PC-3 (cell line): ENCODE data around the gene SLC51B. TPM values are rescaled to one million over a fixed set of nuclear protein-coding genes. Genes with fewer than 3 reads are reported as not detected.

Source experiments
- ATAC-seq: fragments of 200-7000 bp; cut with Tn5 transposase; 2 replicates; pipeline ENCODE4 v1.9.1; 2020; ENCODE audit warnings: mild to moderate bottlenecking, moderate library complexity
- BruUV-seq: library from RNA; stranded (reverse); fragments of 400-500 nt; replicated peaks from 2 replicates; lab custom pipeline; 2021; lab: Mats Ljungman, UMichigan
- CTCF ChIA-PET: fragments of 300-600 bp; sonication (Branson Sonifier 250); formaldehyde crosslinking; loops from one replicate; lab custom pipeline; 2022; ENCODE audit warnings: antibody characterized with exemption; lab: Charles Lee
- POLR2A ChIA-PET: fragments of 300-600 bp; sonication (Branson Sonifier 250); formaldehyde crosslinking; loops from one replicate; lab custom pipeline; 2022; ENCODE audit warnings: antibody characterized with exemption; ENCODE audit not compliant: unreplicated experiment; lab: Charles Lee
- DNase-seq: peaks from one replicate; pipeline ENCODE4 v3.0.0-alpha.2; 2015
- H2AFZ ChIP-seq: fragments of 300-600 bp; sonication (generic); 2 replicates; pipeline ENCODE4 v1.6.0; 2016; ENCODE audit warnings: antibody characterized with exemption, low read length
- H3F3A ChIP-seq: fragments of 300-600 bp; sonication (generic); one replicate; pipeline ENCODE4 v1.6.0; 2017; ENCODE audit warnings: antibody characterized with exemption, low read length, control low read depth, mild to moderate bottlenecking; ENCODE audit not compliant: unreplicated experiment
- H3K27ac ChIP-seq: fragments of 300-600 bp; sonication (generic); 2 replicates; pipeline ENCODE4 v1.5.1; 2016; ENCODE audit warnings: mild to moderate bottlenecking, low read length
- H3K27me3 ChIP-seq: fragments of 300-600 bp; sonication (generic); 2 replicates; pipeline ENCODE4 v1.6.1; 2016; ENCODE audit warnings: low read length, mixed read lengths
- H3K36me3 ChIP-seq: fragments of 300-600 bp; sonication (generic); 2 replicates; pipeline ENCODE4 v1.6.1; 2016; ENCODE audit warnings: low read depth, mixed run types, low read length, mixed read lengths
- H3K4me1 ChIP-seq: fragments of 300-600 bp; sonication (generic); 2 replicates; pipeline ENCODE4 v1.5.1; 2016; ENCODE audit warnings: low read length; ENCODE audit not compliant: insufficient read depth
- H3K4me2 ChIP-seq: fragments of 300-600 bp; sonication (generic); 2 replicates; pipeline ENCODE4 v1.6.0; 2016; ENCODE audit warnings: low read length
- H3K4me3 ChIP-seq: fragments of 300-600 bp; sonication (generic); 2 replicates; pipeline ENCODE4 v1.5.1; 2016; ENCODE audit warnings: mild to moderate bottlenecking, low read length, mixed read lengths
- H3K79me2 ChIP-seq: fragments of 300-600 bp; sonication (generic); 2 replicates; pipeline ENCODE4 v1.6.1; 2017; ENCODE audit warnings: low read length, mixed read lengths
- H3K9ac ChIP-seq: fragments of 300-600 bp; sonication (generic); 2 replicates; pipeline ENCODE4 v1.6.0; 2016; ENCODE audit warnings: mild to moderate bottlenecking, low read length
- H3K9me2 ChIP-seq: fragments of 300-600 bp; sonication (generic); replicated peaks from 2 replicates; pipeline ENCODE4 v1.6.1; 2016; ENCODE audit warnings: mixed run types, low read length, mixed read lengths
- H3K9me3 ChIP-seq: fragments of 300-600 bp; sonication (generic); 2 replicates; pipeline ENCODE4 v1.6.1; 2016; ENCODE audit warnings: low read length, mixed read lengths
- H4K20me1 ChIP-seq: fragments of 300-600 bp; sonication (generic); 2 replicates; pipeline ENCODE4 v1.6.1; 2016; ENCODE audit warnings: low read length, mixed read lengths
- CTCF ChIP-seq: fragments of 300-600 bp; sonication (generic); conservative IDR thresholded peaks from 2 replicates; pipeline ENCODE4 v1.5.1; 2017; ENCODE audit warnings: antibody characterized with exemption, low read depth, mild to moderate bottlenecking, low read length
- EZH2 ChIP-seq: fragments of 300-600 bp; sonication (generic); IDR thresholded peaks from one replicate; pipeline ENCODE4 v1.6.1; 2017; ENCODE audit warnings: antibody characterized with exemption, mild to moderate bottlenecking, low read length; ENCODE audit not compliant: unreplicated experiment
- EZH2phosphoT487 ChIP-seq: fragments of 300-600 bp; sonication (generic); IDR thresholded peaks from 2 replicates; pipeline ENCODE4 v1.6.1; 2018; ENCODE audit warnings: mild to moderate bottlenecking, antibody characterized with exemption, low read length, borderline replicate concordance
- intact Hi-C: fragments of 100-400 bp; cut with micrococcal nuclease; formaldehyde crosslinking; loops from 2 replicates; pipeline ENCODE4 v1.9.0; 2023
- total RNA-seq: library from RNA; depleted of rRNA; stranded (reverse); fragments of >200 nt; gene quantifications from 2 replicates; pipeline ENCODE4 v1.2.3, GENCODE V29; 2014

The SLC51B gene
- total RNA-seq, 1 experiment from 2014 or later, result not detected

- no peak overlapping the region for H3K4me3 ChIP-seq
- no peaks in the 10 kb centered on the region for H3K27me3 ChIP-seq
- no peaks in the 10 kb centered on the region for H3K79me2 ChIP-seq
- ChIA-PET POLR2A (no interaction called here), CTCF (no interaction called here)
- no TSS peak for BruUV-seq
- H3K4me2 ChIP-seq, result no peak overlapping the region
- no peaks in the 10 kb centered on the region for H3K9me3 ChIP-seq
- no peaks in the 10 kb centered on the region for H3K36me3 ChIP-seq
- H3K9me2 ChIP-seq, result no peaks in the 10 kb centered on the region
- H3K4me1 ChIP-seq, result no peaks in the 10 kb centered on the region
- no peak overlapping the region for H3K27ac ChIP-seq
- H3F3A ChIP-seq, result no peaks in the 10 kb centered on the region
- DNase-seq, result no peak
- intact Hi-C loops, result no loop called here
- H2AFZ ChIP-seq, result no peak overlapping the region
- H3K9ac ChIP-seq, result no peak overlapping the region
- ATAC-seq, result no peak
- TF ChIP-seq EZH2phosphoT487 (no peak), EZH2 (no peak), CTCF (no peak)
- no peaks in the 10 kb centered on the region for H4K20me1 ChIP-seq
Measured at GRCh38 chr15:65077981-65078352, 32.8 kb downstream of the SLC51B start.

- no peak overlapping the region for H3K27ac ChIP-seq
- no peak for ATAC-seq
- POLR2A ChIA-PET, result no interaction called here
- H3K9me2 ChIP-seq, result no peaks in the 10 kb centered on the region
- no peak overlapping the region for H3K4me3 ChIP-seq
- H3K4me2 ChIP-seq, result no peak overlapping the region
- no peaks in the 10 kb centered on the region for H3K27me3 ChIP-seq
- CTCF ChIA-PET, result no interaction called here
- no peaks in the 10 kb centered on the region for H3K4me1 ChIP-seq
- H3F3A ChIP-seq, result no peaks in the 10 kb centered on the region
- no peak overlapping the region for H3K9ac ChIP-seq
- no peaks in the 10 kb centered on the region for H3K79me2 ChIP-seq
- intact Hi-C loops, result no loop called here
- BruUV-seq, result no TSS peak
- H3K9me3 ChIP-seq, result no peaks in the 10 kb centered on the region
- no peak overlapping the region for H2AFZ ChIP-seq
- H4K20me1 ChIP-seq, result no peaks in the 10 kb centered on the region
- no peak for TF ChIP-seq EZH2
- TF ChIP-seq EZH2phosphoT487, result no peak
- no peak for TF ChIP-seq CTCF
- no peaks in the 10 kb centered on the region for H3K36me3 ChIP-seq
- no peak for DNase-seq
Measured at GRCh38 chr15:65079580-65079979, 34.4 kb downstream of the SLC51B start.

- no peak overlapping the region for H3K4me3 ChIP-seq
- H2AFZ ChIP-seq, result no peak overlapping the region
- no peaks in the 10 kb centered on the region for H3K27me3 ChIP-seq
Measured at GRCh38 chr15:65081270-65081669, 36.1 kb downstream of the SLC51B start.

More at GRCh38 chr15:65081270-65081669, 36.1 kb downstream of the SLC51B start:
- Histone ChIP-seq H4K20me1 (no peaks in the 10 kb centered on the region), H3K27ac (no peak overlapping the region), H3K9me3 (no peaks in the 10 kb centered on the region), H3K9me2 (no peaks in the 10 kb centered on the region), H3K4me2 (no peak overlapping the region), H3K79me2 (no peaks in the 10 kb centered on the region), H3K9ac (no peak overlapping the region), H3K4me1 (no peaks in the 10 kb centered on the region), H3K36me3 (no peaks in the 10 kb centered on the region), H3F3A (no peaks in the 10 kb centered on the region)
- ChIA-PET POLR2A (no interaction called here), CTCF (no interaction called here)
- TF ChIP-seq CTCF, result no peak
- TF ChIP-seq EZH2, result no peak
- no peak for TF ChIP-seq EZH2phosphoT487
- no peak for ATAC-seq
- no TSS peak for BruUV-seq
- intact Hi-C loops, result no loop called here
- DNase-seq, result no peak
